HG02884 (cell line): Measurements from ENCODE around the gene SBNO1.
A peak's percentile ranks its signal among the peaks of the same experiment; 100 is the strongest.

ENCODE experiments used
- ATAC-seq: cut with Tn5 transposase; IDR thresholded peaks from one replicate; pipeline ENCODE4 v1.9.1; 2021; ENCODE audit warnings: mild to moderate bottlenecking, moderate library complexity; ENCODE audit not compliant: unreplicated experiment

SBNO1 gene

DNA sequence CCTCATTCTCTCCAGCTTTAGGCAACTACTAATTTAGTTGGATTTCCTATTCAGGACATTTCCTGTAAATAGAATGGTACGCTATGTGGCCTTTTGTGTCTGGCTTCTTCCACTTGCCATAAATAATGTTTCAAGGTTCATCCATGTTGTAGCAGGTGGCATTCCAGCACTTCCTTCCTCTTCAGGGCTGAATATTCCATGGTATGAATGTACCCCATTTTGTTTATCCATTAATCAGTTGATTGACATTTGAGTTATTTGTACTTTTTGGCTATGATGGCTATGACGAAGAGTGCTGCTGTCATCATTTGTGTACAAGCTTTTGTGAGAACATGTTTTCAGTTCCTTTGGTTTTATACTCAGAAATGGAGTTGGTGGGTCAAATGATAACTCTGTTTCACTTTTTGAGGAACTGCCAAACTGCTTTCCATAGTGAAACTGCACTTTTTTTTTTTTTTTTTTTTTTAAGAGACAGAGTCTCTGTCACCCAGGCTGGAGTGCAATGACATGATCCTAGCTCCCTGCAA lies 86.5 kb downstream of the SBNO1 start:
- no peak for ATAC-seq

DNA sequence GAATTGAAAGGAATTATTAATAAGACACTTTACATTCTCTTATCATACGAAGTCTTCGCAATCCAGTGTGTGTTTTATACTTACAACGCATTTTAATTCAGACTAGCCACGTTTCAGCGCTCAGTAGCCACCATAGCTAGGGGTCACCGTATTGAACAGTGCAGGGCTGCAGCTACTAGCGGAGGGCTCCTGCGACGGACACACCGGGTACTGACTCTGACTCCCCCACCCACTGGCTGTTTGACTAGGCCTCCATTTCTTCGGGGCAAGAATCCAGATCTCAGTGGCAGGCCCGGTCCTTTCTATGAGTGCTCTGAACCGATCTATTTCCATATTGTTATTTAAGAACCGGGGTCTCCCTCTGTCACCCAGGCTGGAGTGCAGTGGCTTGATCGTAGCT lies 91.5 kb downstream of the SBNO1 start:
- ATAC-seq = no peak

DNA sequence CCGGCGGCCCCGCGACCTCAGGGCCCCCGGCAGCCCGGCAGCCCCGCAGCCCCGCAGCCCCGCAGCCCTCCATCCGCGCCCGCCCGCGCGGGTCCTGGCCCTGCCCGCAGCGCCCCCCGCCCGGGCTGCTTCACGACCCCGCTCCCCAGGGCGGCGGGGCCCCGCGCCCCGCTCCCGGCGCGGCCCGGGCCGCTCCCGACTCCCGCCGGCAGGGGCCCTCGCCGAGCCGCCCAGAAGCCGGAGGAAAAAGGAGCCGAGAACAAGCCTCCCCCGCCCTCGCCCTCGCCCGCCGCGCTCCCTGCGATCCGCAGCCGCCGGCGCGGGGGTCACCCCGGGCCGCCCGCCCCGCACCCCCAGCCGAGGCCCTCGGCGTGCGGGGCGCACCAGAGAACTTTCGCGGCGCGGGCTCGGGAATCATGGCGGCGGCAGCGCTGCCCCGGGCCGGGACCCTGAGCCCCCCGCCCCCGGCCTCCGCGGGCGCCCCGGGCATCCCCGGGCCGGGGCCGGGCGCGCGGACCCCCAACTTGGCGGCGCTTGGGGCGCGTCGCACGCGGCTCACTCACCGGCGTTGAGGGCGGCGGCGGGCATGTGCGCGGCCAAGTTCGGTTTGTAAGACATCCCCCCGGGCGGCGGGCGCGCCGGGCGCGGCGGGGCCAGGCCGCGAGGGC lies 93.5 kb downstream of the SBNO1 start:
- peak; percentile 50 for ATAC-seq

DNA sequence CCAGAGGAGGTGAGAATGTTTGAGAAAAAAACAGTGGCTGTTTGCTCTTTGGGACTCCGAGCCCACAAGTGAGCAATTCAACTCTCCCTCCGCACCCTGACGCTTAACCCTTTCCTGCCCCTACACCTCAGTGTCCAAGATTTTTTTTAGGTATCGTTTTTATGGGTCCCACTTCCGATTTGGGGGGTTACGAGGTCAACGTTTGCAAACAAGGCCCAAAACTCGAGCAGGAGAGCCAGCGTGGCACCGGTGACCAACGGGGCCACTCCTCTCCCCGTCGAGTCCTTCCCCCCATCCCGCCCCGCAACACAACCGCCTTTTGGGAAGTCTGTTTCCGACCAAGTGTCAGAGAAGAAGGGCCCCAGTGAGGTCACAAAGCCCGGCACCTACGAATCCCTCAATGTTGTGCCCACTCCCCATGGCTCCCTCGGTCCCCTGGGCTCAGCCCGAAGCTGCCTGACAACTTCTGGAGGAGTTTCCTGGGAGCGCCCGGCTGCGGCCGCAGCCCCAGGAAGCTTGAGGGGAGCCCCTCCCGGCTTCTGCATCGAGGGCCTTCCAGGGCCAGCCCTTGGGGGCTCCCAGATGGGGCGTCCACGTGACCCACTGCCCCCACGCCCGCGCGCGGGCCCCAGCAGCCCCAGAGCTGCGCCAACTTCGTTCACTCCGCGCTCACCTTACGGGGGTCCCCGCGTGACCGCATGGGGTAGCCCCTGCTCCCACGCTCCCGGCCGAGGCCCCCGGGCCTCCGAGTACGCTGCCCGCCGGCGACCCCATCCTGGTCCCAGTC lies 94.2 kb downstream of the SBNO1 start:
- ATAC-seq = peak; percentile 10

DNA sequence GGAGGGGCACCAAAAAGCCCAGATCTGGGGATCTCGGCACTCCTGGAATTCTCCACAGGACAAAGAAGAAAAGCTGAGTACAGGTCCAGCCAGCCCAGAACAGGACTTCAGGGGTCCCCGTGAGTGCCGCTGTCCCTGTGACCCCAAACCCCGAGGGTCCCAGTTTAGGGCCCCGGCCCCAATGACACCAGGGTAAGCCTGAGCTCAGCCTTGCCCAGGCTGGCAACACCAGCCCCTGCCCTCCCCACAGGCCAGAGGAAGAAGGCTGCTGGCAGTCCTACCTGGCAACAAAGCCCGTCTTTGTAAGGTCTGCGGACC lies 94.8 kb downstream of the SBNO1 start:
- ATAC-seq = no peak

DNA sequence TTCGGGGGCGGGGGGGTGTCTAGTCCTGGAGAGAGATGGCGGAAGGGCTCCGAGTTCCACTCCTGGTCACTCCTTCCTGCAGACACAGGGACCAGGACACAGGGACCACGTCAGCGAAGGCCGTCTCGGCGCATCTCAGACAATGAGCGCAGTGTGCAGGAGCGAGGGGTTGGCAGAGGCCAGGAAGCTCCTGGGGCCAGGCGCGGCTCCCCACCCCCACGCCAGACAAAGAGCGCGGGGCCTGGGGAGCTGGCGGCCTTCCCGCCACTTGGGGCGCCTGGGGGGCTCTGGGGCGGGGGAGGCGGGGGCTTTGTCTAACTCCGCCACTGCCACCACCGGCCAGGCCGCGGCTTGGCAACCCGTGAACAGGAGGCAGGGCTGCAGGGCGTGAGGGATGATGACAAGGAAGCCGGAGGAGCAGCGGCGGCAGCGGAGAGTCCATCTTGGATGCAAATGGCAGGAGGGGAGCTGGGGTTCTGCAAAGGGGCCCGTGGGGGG lies 95.2 kb downstream of the SBNO1 start:
- no peak for ATAC-seq

DNA sequence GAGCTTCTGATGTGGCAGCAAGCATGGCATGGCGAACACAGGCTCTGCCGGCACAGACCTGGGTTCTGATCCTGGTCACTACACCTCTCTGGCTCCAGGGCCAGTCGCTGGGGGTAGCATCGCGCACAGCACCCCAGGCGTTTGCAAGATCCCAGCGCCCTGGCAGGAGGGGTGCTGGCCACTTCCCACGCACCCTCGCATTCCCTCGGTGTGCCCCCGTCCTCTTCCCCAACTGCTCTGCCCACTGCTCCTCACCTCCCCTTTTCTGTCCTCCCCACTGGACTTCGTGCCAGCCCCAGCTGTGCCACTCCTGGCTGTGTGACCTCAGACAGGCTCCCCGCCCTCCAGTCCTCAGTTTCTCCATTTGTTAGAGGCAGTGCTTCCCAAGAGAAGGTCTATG lies 95.8 kb downstream of the SBNO1 start:
- ATAC-seq = no peak

DNA sequence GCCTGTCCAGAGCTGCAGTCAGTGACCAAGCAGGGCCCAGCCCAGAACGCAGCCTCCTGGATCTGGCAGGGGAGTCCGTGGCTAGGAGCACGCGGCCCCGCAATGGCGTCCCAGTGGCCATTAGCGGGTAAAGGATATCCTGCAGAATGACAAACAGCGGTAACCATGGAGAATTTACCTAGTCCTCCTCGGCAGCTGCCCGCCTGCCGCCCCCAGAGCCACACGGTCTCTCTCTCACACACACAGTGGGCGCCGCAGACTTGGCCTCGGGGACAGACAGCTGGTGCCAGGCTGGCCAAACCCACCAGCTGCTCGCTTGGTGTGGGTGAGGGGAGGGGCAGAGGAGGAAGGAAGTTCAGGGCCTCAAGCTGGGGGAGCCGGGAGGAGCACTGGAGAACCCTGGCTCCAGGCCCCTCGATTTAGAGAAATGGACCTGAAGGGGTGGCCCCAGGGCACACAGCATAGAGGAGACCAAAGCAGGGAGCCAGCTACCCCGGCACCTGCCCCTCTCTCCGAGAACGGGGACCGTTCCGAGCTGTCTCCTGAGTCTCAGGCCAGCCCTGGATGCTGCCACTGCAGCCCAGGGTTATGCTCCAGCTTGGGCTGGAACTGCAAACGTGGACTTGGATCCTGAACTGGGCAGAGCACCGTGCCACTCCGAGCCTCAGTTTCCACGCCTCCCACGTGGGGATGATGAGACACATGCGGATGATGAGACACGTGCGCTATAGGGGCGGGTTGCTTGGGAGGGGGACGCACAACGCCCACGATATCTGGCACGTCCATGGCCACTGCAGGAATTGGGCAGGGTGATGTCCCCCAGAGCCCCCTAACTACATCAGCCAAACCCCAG lies 96.4 kb downstream of the SBNO1 start:
- no peak for ATAC-seq

DNA sequence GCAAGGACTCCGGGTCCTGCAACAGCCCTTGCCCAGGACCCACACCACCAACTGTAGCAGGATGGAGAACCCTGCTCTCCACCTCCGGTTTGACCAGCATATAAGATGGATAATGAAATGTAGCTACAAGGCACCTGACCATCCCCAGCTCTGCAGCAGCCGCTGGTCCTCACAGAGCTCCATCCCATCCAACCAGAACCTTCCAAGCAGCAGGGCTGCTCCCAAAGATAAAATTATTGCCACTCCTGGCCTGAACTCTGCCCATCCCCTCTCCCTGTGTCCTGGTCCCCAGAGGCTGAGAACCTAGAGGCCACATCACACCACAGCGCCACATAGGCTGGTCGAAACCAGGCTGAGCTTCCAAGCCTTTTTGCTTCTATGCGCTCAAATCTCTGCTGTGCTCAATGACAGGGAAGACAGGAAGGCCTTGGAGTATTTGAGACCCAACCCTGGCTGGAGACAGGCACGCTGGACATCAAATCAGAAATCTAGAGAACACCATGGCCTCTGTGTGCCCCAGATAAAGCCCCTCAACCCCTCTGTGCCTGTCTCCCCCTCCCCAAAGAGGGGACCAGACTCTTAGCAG lies 97.2 kb downstream of the SBNO1 start:
- ATAC-seq = no peak

DNA sequence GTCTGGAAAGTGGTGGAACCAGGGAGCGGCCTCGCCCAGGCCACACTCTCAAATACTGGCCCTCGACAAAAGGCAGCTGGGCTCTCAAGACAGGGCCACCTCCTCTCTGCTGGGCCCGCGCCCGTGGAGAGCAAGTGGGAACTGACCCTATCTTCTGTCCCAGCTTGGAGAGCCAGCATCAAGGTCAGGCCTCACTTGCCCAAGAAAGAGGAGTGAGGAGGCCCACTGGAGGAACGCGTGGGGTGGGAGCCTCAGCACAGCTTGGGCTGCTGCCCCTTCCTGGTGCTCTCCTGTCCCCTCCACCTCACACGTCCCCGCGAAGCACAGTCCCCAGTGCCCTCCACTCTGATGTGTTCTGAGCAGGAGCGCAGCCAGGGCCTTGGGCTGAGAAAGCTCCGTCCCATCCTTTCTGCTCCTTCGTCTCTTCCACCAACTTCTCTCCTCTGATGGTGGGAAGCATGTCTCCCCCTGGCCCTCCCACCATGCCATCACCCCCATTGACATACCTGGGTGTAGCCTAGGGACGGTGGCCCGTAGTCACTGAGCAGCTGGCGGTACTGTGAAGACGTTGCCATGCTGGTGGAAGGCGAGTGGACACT lies 97.9 kb downstream of the SBNO1 start:
- no peak for ATAC-seq

DNA sequence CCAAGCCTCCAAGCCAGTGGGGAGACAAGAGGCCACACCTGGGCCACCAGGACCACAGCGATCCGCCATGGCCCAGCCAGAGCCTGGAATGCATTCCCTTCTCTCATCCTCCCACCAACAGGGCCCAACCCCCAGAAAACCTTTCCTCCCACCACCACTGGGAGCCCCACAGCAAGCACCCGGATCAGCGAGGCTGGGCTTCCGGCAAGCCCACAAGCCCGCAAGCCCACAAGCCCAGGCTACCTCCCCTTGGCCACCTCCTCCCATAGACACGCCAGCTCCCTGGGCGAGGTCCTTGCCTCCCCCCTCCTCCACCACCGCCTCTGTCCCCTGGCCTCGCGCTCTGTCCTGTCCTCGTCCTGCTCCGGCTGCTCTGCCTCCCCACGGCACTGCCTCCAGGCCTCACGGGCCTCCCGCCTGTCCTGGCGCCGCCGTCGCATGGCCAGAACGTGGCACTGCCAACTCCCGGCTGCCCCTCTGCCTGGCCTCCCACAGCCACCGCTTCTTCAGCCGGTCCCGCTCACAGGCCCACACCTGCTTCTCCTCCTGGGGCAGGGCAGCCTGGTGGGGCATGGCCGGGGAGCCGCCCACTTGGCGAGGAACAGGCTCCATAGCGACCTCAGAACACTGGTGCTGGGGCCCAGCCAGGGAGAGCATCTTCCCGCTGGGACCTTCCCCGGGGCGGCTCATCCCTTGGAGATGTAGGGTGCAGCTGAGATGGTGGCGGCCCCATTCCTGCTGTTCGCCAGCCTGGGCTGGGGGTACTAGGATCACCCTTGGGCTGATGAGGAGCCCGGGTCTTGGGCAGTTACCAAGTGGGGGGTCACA lies 98.6 kb downstream of the SBNO1 start:
- no peak for ATAC-seq

DNA sequence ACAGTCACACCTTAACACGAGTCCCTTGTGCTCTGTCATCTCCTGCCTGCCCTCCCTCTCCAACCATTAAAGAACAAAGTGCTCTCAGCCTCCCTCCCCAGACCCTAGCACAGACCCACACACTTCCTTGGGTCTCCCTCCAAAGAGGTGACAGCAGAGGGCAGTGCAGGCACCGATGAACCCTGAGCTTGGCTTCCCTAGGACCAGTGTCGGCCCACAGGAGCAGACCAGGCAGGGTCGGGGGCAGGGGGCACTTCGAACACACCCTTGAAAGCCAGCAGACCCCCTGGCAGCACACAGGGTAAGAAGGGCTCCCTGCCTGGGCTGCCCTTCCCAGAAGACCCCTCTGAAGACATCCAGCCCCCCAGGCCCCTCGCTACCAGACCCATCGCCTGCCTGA lies 100.0 kb downstream of the SBNO1 start:
- ATAC-seq = no peak

DNA sequence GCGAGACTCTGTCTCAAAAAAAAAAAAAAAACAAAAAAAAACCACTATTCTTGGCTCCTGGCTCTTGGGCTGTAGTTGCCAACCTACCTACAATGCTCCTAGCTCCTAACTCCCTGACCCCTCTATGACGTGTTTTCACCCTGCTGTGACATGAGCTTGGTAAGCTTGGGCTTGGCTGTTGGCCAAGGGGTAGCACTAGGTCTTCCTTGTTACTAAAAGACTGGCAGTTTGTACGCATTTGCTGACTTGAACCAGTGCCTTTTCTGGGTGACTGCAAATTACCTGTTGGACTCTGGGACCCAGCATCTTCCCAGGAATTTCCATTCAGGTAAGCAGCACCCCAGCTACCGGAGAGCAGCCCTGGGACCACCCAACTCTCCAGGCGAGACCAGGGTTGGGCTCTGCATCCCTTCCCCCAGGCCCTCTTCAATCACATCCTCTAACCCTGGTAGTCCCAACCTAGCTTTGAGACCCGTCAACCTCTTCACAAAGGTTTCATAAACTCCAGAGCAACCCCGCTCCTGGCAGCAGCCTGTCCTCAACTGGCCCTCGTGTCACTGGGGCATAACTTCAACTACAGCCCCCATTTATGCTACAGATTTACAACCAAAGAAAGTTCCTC lies 101.3 kb downstream of the SBNO1 start:
- ATAC-seq = no peak

DNA sequence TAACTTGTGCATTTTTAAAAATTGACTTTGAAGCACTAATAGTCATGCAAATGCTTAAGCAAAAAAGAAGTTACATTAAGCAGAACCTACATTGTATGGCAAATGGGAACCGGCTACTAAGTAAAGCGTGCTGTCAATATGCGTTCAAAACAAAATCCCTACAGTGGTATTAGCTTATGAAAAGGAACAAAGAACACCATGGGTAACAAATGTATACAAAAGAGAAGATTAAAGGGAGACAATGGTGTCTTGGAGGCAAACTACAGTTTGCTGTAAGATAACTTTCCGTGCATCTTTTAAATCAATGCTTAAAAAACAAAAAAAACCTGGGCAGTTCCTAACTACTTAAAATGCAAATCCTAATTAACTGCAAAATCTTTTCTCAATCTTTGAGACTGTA lies 103.5 kb downstream of the SBNO1 start:
- no peak for ATAC-seq

DNA sequence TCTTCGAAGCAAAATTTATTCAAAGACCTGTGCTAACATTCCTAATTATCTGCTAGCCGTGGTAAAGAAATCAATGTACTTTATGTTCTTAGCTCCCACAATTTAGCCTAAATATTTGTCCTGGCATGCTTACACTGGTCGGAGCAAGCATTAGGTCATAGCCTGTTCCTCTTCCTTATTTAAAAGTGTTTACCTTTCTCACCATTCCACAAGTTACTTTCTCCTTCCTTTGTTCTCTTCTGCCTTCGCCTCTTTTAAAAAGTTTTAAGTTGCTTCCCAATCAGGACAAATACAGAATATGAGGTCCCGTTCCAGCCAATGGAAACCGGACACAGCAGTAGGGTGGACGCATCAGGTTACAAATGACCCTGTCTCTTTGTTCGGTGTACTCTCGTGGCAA lies 104.6 kb downstream of the SBNO1 start:
- no peak for ATAC-seq

DNA sequence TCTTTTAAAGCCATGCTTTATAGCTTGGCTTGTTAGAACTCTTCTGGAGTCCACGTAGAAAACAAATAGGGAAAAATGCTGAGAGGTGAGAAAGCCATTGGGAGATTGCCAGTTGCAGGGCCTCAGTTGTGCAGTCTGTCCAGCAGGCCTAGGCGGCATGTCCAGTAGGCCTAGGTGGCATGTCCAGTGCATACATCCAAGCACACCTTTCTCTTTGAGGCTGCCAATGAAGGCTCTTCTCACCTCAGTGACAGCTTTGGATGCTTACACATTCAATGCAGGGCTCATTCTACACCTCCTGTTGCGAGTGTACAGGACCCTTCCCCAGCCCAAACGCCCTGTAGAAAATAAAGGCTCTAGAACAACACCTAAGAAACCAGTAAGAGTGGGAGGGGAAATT lies 106.1 kb downstream of the SBNO1 start:
- no peak for ATAC-seq

DNA sequence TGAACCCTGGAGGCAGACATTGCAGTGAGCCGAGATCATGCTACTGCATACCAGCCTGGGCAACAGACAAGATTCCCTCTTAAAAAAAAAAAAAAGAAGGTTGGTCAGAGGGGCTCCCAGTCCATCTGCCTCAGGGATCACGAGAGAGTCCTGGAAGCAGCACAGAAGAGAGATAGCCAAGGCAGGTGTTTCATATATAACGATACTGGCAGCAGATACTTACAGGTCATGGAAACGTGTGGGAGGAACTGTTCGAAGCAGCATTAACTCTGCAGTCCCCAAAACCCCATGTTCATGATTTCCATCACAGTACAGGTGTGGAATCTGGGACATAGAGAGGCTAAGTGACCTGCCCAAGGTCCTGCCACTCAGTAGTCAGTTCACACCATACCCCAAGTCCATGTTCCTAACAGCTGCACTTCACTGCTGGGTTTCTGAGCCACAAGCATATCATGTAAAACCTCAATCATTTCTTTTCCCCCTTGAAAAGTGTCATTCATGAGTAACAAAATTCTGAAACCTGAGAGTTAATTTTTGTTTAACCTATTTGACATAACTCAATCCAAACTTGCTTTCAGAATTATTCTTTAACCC lies 109.7 kb downstream of the SBNO1 start:
- ATAC-seq = no peak

DNA sequence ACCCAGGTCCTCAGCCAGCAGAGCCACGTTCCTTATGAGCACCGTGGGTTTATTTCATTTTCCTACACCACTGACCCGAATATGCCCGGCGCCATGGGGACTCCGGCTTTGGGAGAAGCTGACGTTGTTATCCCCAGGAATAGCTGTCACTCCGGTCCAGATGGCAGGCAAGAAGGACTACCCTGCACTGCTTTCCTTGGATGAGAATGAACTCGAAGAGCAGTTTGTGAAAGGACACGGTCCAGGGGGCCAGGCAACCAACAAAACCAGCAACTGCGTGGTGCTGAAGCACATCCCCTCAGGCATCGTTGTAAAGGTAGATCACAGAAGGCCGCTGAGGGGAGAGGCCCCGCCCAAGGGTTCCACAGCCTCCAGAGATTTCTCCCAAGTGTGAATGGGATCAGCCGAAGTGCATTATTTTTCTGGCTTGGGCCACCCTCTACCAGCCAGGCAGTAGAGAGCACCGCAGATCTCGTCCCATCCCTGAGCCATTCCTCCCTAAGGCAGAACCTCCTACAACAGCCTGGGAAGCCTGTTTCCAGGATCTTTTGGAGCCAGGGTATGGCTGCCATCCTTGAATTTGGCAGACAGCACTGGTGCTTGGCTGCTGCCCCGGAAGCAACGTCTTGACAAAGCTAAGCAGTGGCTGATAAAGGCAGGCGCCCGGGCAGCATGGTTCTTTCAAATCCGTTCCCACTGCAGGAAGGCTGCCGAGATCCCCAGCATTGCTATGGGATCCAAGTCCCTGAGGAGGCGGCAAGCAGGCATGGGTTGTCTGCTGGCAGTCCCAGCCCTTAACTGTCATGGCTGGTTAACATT lies 110.8 kb downstream of the SBNO1 start:
- no peak for ATAC-seq
